Forelimb muscle (tissue), 1 donor: ENCODE measurements around the gene HYLS1. TPM values are rescaled to one million over a fixed set of nuclear protein-coding genes. Genes with fewer than 3 reads are reported as not detected.
A peak's percentile ranks its signal among the peaks of the same experiment; 100 is the strongest.
"Not testable (repeated sequence)": the region's sequence is repeated elsewhere in the genome, so short reads cannot be mapped to it uniquely, and the experiment has no call there.

Experiments used
- DNase-seq: peaks from one replicate; pipeline ENCODE4 v3.0.0-alpha.2; 2013; ENCODE audit warnings: low read depth
- polyA plus RNA-seq: library from polyadenylated mRNA; unstranded; fragments of 120-200 nt; gene quantifications from one replicate; pipeline ENCODE4 v1.2.1, GENCODE V29; 2013; ENCODE audit not compliant: insufficient read length

HYLS1 gene
- polyA plus RNA-seq, result 5.4 TPM

DNA sequence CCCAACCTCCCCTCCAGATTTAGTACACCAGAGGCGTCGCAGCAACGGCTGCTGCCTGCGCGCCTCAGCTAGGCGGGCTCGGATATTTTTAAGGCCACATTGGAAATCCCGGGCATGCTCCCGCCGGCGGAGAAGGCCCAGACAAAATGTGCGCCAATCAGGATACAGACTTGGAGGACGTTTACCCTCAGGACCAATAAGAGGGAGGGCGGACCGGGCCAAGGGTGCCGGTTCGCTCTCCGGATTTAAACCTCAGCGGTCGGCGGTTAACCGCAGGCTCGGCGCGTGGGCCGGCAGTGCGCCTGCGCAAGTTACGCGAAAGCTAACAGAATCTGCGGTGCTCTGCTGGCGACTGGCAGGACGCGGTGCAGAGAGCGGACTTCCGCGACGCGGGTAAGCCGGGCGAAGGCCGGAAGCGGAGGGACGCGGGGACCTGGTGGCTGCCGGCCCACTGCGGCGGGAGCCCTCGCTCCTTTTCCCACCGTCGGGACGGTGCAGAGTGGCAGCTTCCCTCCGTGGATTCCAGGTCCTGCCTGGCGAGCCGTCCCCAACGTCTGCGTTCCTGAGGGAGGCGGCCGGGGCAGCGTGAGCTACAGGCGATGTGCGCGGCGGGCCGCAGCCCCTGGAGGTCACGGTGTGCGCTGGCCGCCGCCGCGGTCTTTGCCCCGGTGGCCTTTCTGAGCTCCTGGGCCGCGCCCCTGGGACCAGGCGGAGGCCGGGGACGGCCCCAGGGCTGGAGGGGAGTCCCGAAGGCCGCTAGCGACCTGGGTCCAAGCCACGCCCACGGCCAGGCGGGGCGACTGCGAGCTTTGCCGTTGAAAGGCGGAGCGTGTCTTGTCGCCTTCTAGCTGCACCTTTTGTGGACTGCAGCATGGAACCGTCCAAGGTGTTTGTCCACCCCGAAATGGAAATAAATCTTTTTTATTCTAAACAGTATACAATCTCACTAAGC, at the start of gene HYLS1:
Gene HYLS1 (plus strand): TSS at position 296 of the 952 bp plus-strand sequence. CDS start 11,701 bp downstream, outside the sequence.
- peak; percentile 87 for DNase-seq

- no peak for DNase-seq
Measured at GRCh38 chr11:125842321-125842948, 45.0 kb upstream of the HYLS1 start.

DNA sequence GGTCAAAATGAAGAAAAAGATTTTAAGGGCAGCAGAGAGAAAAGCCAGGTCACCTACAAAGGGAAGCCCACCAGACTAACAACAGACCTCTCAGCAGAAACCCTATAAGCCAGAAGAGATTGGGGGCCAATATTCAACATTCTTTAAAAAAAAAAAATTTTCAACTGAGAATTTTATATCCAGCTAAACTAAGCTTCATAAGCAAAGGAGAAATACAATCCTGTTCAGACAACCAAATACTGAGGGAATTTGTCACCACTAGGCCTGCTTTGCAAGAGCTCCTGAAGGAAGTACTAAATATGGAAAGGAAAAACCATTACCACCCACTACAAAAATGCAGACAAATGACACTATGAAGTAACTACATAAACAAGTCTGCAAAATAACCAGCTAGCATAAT, 41.3 kb upstream of the HYLS1 start:
- no peak for DNase-seq

GRCh38 chr11:125857670-125858069, 29.8 kb upstream of the HYLS1 start:
- not testable (repeated sequence) for DNase-seq

DNA sequence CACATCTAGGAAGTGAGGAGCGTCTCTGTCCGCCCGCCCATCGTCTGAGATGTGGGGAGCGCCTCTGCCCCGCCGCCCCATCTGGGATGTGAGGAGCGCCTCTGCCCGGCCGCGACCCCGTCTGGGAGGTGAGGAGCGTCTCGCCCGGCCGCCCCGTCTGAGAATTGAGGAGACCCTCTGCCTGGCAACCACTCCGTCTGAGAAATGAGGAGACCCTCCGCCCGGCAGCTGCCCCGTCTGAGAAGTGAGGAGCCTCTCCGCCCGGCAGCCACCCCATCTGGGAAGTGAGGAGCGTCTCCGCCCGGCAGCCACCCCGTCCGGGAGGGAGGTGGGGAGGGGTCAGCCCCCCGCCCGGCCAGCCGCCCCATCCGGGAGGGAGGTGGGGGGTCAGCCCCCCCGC, 24.7 kb upstream of the HYLS1 start:
- DNase-seq, result not testable (repeated sequence)

DNA sequence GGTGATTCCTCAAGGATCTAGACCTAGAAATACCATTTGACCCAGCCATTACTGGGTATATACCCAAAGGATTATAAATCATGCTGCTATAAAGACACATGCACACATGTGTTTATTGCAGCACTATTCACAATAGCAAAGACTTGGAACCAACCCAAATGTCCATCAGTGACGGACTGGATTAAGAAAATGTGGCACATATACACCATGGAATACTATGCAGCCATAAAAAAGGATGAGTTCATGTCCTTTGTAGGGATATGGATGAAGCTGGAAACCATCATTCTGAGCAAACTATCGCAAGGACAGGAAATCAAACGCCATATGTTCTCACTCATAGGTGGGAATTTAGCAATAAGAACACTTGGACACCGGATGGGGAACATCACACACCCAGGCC, 22.1 kb upstream of the HYLS1 start:
- DNase-seq, result not testable (repeated sequence)

- DNase-seq, result no peak
Measured at GRCh38 chr11:125869521-125869920, 17.9 kb upstream of the HYLS1 start.

- DNase-seq, result no peak
Measured at GRCh38 chr11:125871391-125872137, 15.9 kb upstream of the HYLS1 start.

DNA sequence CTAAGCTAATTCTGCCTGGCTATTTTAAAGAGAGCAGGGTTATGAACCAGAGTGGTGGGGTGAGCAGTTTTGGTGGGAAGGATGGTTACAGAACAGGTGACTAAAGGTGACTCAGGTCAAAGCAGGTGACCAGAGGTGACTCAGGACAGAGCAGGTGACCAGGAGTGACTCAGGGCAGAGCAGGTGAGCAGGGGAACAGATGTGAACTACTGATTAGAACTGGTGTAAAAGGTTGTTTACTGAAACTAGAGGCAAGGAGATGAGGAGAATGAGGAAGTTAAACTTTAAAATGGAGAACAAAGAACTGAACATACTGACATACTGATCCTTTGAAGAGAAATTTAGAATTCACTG, 15.4 kb upstream of the HYLS1 start:
- DNase-seq, result no peak

GRCh38 chr11:125873881-125874555, 13.4 kb upstream of the HYLS1 start:
- DNase-seq, result no peak

DNA sequence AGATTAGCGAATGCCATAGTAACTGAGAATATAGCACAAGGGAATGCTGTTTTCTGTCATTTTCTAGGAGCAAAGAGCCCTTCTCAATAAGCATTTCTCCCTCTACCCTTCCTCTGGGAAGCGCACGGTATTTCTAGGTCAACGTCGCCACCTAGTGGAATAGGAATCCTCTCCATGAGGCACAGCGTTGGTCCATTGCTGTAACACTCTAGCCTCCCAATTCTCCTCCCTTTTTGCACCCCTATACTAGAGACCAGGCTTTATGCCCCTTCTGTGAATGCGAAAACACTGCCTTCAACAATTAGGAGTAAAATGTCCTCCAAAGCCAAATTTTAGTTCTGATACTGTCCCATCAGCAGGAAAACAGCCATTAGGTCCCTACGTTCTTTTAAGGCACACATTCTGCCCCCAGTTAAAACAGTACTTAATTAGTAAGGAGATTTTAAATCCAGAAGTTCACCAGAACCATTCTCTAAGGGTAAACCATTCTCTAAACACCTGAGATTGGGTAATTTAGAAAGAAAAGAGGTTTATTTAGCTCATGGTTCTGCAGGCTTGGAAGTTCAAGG, 12.8 kb upstream of the HYLS1 start:
- DNase-seq, result peak; percentile 35

DNA sequence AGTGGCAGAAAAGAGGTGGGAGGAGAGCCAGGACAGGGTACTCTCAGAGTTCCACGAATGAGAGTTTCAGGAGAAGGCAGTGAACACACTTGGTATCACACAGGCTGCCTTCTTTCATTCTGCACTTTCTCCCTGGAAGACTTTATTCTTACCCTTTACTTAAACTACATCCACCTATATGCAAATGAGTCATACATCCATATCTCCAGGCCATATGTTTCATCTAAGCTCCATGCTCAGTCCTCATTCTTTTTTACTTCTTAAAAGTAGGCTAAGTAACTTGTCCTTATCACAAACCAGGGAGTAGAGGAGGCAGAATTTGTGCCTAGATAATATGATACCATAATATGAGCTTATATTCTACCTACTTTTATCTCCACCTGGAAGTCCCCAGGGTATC, 6.2 kb upstream of the HYLS1 start:
- no peak for DNase-seq

DNA sequence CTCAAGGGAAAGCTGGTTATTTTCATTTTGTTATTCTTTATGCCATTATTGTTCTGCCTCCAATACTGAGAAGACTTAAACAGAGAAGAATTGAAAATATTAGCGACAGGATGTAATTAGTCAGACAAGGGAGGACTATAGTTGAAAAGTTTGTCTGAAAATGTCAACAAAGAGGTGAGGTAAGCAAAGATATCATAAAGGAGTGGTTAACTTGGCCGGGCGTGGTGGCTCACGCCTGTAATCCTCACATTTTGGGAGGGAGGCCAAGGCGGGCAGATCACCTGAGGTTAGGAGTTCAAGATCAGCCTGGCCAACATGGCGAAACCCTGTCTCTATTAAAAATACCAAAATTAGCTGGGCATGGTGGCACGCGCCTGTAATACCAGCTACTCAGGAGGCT, 4.1 kb upstream of the HYLS1 start:
- DNase-seq, result no peak

- no peak for DNase-seq
Measured at GRCh38 chr11:125886997-125887372, 483 bp upstream of the HYLS1 start.

- DNase-seq, result no peak
Measured at GRCh38 chr11:125890447-125891100, 3.1 kb downstream of the HYLS1 start.

DNA sequence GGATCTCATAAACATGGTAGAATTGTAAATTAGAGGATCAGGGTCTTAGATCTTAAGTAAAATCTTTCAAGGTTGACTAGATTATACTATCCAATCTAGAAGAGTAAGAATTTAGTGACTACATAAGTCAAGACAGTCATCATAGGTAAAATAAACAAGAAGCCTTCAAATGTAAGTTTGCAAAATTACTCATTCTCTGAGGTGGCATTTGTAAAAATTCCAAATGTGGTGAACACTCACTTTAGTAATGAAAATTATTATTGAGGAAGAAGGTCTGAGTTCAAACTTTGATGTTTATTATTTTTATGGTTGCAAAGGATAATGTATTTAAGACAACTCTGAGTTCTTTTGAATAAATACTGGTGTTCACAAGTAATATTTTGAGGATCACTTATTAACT, 4.6 kb downstream of the HYLS1 start:
- no peak for DNase-seq

- DNase-seq, result no peak
Measured at GRCh38 chr11:125892994-125893393, 5.5 kb downstream of the HYLS1 start.

DNA sequence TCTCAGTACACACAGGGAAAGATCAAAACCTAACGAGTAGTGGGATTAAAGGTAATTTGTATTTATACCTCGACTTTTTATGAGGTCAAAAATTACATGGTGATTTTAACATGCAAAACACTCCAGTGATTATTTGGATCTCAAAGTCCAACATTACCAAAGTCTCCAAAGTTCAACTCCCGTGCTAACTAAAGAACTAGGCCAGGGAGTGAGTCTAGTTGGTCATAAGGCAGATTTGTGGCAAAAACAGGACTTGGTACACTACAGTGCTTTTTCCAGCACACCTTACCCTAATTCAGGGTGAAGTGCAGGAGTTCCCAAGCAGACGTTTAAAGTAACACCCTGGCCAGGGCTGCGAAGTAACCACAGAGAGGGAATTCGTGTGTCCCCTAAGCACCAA, 14.4 kb downstream of the HYLS1 start:
- no peak for DNase-seq

DNA sequence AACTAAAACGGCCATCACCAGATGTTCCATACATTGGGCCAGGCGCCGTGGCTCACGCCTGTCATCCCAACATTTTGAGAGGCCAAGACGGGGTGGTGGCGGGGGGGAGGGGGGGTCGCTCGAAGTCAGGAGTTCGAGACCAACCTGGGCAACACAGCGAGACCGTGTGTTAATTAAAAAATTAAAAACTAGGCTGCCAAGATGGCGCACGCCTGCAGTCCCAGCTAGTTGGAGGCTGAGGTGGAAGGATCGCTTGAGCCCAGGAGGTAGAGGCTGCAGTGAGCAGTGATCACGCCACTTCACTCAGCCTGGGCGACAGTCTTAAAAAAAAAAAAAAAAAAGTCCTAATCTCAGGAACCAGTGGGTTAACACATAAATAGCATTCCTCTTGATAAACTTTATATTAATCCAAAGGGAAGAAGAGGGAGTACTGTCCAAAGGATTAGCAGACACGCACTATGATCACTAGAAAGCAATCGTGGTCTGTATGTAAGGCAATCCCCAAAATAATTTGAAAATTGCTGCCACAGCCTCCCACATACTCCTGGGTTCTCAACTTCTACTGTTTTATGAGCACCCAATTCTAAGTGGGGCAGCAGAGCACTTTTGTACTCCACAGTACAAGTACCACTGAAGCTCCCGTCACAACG, 14.9 kb downstream of the HYLS1 start:
- no peak for DNase-seq

DNA sequence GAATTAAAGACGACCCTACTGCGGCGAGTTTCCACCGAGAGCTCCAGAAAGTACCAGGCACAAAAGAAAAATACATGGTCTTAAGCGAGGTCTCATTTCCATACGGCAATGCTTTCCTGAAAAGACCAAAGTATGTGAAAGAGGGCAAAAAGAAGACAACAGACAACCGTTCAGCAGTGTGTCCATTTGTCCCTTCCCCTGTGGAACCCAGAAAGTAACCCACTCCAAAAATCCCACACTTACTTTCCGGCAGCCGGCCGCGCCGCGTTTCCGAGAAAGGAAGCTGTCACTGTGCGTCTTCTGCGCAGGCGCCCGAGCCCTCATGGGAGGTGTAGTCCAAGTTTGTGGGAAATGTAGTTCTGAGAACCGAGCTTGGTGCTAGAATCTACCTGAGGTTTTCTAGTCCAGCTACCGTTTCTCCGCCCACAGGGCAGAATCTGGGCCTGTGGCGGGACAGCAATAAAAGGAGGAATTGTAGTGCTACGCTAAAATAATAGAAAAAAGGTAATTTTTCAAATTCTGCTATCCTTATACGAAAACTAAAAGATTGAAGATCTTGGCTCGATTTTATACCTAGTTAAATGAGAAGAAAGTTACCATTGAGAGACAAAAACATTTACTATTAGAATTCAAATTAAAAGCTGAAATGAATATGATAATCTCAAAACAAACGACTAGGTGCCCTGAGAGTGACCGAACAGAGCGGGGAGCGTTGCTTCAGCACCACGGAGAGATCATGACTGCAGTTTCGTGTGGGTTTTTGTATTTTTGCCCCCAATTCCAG, 15.7 kb downstream of the HYLS1 start, which contains the start of gene PUS3:
Gene PUS3 (minus strand): TSS at position 280 of the 784 bp plus-strand sequence. CDS start 6,922 bp downstream, outside the sequence.
- peak; percentile 79 for DNase-seq
